Keratinocyte (primary cell): ENCODE data around the gene CALCOCO1. TPM values are rescaled to one million over a fixed set of nuclear protein-coding genes. Genes with fewer than 3 reads are reported as not detected.

ENCODE experiments used
- DNase-seq: peaks from one replicate; pipeline ENCODE4 v3.0.0-alpha.2; 2011; ENCODE audit warnings: low read depth, missing footprints, low spot score
- FAIRE-seq: peaks from 2 replicates; lab custom pipeline; 2011; peaks lifted over from hg19 to GRCh38; lab: Jason Lieb, UNC
- H2AFZ ChIP-seq: 2 replicates; pipeline ENCODE4 v1.6.0; 2012; ENCODE audit warnings: low read length, control low read depth, inconsistent platforms; ENCODE audit not compliant: control insufficient read depth
- H3K27ac ChIP-seq: 2 replicates; pipeline ENCODE4 v1.5.1; 2011; ENCODE audit warnings: low read length; ENCODE audit not compliant: control insufficient read depth, insufficient read depth
- H3K27me3 ChIP-seq: 3 replicates; pipeline ENCODE4 v1.6.0; 2011; ENCODE audit warnings: low read length; ENCODE audit not compliant: control insufficient read depth, insufficient read depth; ENCODE audit errors: extremely low read depth
- H3K36me3 ChIP-seq, 2 experiments: 2 replicates in 1 of 2; 3 replicates in 1 of 2; pipeline ENCODE4 v1.5.1; 2011; ENCODE audit warnings: low read length in 2 of 2, mild to moderate bottlenecking in 1 of 2; ENCODE audit not compliant: control insufficient read depth in 2 of 2, insufficient read depth in 2 of 2; ENCODE audit errors: extremely low read depth in 1 of 2
- H3K4me1 ChIP-seq: 3 replicates; pipeline ENCODE4 v1.5.1; 2011; ENCODE audit warnings: low read length; ENCODE audit not compliant: control insufficient read depth, insufficient read depth; ENCODE audit errors: extremely low read depth
- H3K4me2 ChIP-seq: 3 replicates; pipeline ENCODE4 v1.6.0; 2011; ENCODE audit warnings: low read depth, low read length; ENCODE audit not compliant: control insufficient read depth, insufficient read depth; ENCODE audit errors: extremely low read depth
- H3K4me3 ChIP-seq, 3 experiments: fragments of 200-600 bp in 1 of 3; sonication (generic) in 1 of 3; 2 replicates in 2 of 3; 3 replicates in 1 of 3; pipeline ENCODE4 v1.5.1; 2011 to 2016; ENCODE audit warnings: low read length in 3 of 3, mild to moderate bottlenecking in 3 of 3, control low read depth in 2 of 3, inconsistent platforms in 1 of 3, low read depth in 1 of 3, mixed read lengths in 1 of 3, mixed run types in 1 of 3, moderate library complexity in 1 of 3; ENCODE audit not compliant: control insufficient read depth in 2 of 3, insufficient read depth in 2 of 3; ENCODE audit errors: extremely low read depth in 1 of 3
- H3K79me2 ChIP-seq: 2 replicates; pipeline ENCODE4 v1.6.0; 2012; ENCODE audit warnings: low read length; ENCODE audit not compliant: control insufficient read depth, insufficient read depth
- H3K9ac ChIP-seq: 3 replicates; pipeline ENCODE4 v1.6.0; 2011; ENCODE audit warnings: low read length; ENCODE audit not compliant: control insufficient read depth, insufficient read depth; ENCODE audit errors: extremely low read depth
- H3K9me1 ChIP-seq: 3 replicates; pipeline ENCODE4 v1.6.0; 2011; ENCODE audit warnings: low read length; ENCODE audit not compliant: control insufficient read depth, insufficient read depth; ENCODE audit errors: extremely low read depth
- H3K9me3 ChIP-seq: 2 replicates; pipeline ENCODE4 v1.5.1; 2012; ENCODE audit warnings: low read depth, low read length; ENCODE audit not compliant: control insufficient read depth
- H4K20me1 ChIP-seq: 3 replicates; pipeline ENCODE4 v1.6.0; 2011; ENCODE audit warnings: low read length; ENCODE audit not compliant: control insufficient read depth, insufficient read depth; ENCODE audit errors: extremely low read depth
- CTCF ChIP-seq, 3 experiments: IDR thresholded peaks in 1 of 3; conservative IDR thresholded peaks in 1 of 3; optimal IDR thresholded peaks in 1 of 3; 2 replicates in 2 of 3; 3 replicates in 1 of 3; pipeline versions ENCODE3 to v1.5.1; 2011; ENCODE audit warnings: low read length in 3 of 3, mild to moderate bottlenecking in 3 of 3, moderate library complexity in 2 of 3, control low read depth in 1 of 3, inconsistent platforms in 1 of 3; ENCODE audit not compliant: insufficient read depth in 2 of 3; ENCODE audit errors: extremely low read depth in 1 of 3
- EZH2 ChIP-seq: IDR thresholded peaks from one replicate; pipeline ENCODE4 v1.6.1; 2012; ENCODE audit warnings: inconsistent platforms, mild to moderate bottlenecking, low read length, moderate library complexity
- dilution Hi-C: fragments of 300-500 bp; cut with MboI; formaldehyde crosslinking; loops from one replicate; pipeline ENCODE4 v1.7.0; 2020; ENCODE audit warnings: low sequenced_read_pairs; ENCODE audit not compliant: extremely low pct_ligation_motif_present
- polyA plus RNA-seq, 5 experiments: library from polyadenylated mRNA; depleted of rRNA in 3 of 5; stranded (reverse) in 3 of 5; stranded (forward) in 1 of 5; unstranded in 1 of 5; fragments of >200 nt; gene quantifications; 1 replicate in 1 of 5; 2 replicates in 3 of 5; 3 replicates in 1 of 5; pipeline versions ENCODE4 v1.2.1 to v1.2.3, GENCODE V29; 2011 to 2012; ENCODE audit warnings: missing spikeins in 2 of 5, low read depth in 1 of 5, low replicate concordance in 1 of 5

Gene CALCOCO1
- polyA plus RNA-seq, 1 donor (not counting 4 experiments of a cell fraction or from before 2014, with no cell fraction given) = 67.3 TPM

- FAIRE-seq (no peak), DNase-seq (no peak)
- H3K9me1 ChIP-seq = no peaks in the 10 kb centered on the region
- no peaks in the 10 kb centered on the region for H3K9me3 ChIP-seq
- H3K27ac ChIP-seq = no peak overlapping the region
- H2AFZ ChIP-seq = no peak overlapping the region
- H3K9ac ChIP-seq = no peak overlapping the region
- dilution Hi-C loops = loop anchor here (25.0 kb wide), 1 partner anchor 168 kb away; the partner anchor contains the start of gene HOXC13
- no peak for TF ChIP-seq EZH2
- TF ChIP-seq CTCF (optimal IDR thresholded peaks at IDR 0.05 in 1 of 3, IDR thresholded peaks at IDR 0.05 in 1 of 3, conservative IDR thresholded peaks at IDR 0.05 in 1 of 3; ENCODE audit: extremely low read depth in 1 of 3, insufficient read depth in 2 of 3, low read length in 3 of 3) = no peak
- no peak overlapping the region for H3K4me3 ChIP-seq
- no peaks in the 10 kb centered on the region for H3K79me2 ChIP-seq
- H3K4me2 ChIP-seq = no peak overlapping the region
- no peaks in the 10 kb centered on the region for H3K27me3 ChIP-seq
- peaks cover 25% of the 10 kb centered on the region for H3K4me1 ChIP-seq
- H3K36me3 ChIP-seq = no peaks in the 10 kb centered on the region
- H4K20me1 ChIP-seq = no peaks in the 10 kb centered on the region
These were observed 41.7 kb upstream of the CALCOCO1 start for GRCh38 chr12:53768976-53769375.

- dilution Hi-C loops = loop anchor here (25.0 kb wide), 1 partner anchor 170 kb away; the partner anchor contains the start of gene HOXC13
- Histone ChIP-seq H3K27me3 (no peaks in the 10 kb centered on the region), H3K4me3 (no peak overlapping the region), H3K4me1 (peaks cover 25% of the 10 kb centered on the region), H3K79me2 (no peaks in the 10 kb centered on the region), H3K9me3 (no peaks in the 10 kb centered on the region), H3K27ac (no peak overlapping the region), H4K20me1 (no peaks in the 10 kb centered on the region), H2AFZ (no peak overlapping the region), H3K36me3 (no peaks in the 10 kb centered on the region), H3K4me2 (no peak overlapping the region), H3K9ac (no peak overlapping the region), H3K9me1 (no peaks in the 10 kb centered on the region)
- no peak for DNase-seq
- FAIRE-seq = no peak
- TF ChIP-seq CTCF (optimal IDR thresholded peaks at IDR 0.05 in 1 of 3, IDR thresholded peaks at IDR 0.05 in 1 of 3, conservative IDR thresholded peaks at IDR 0.05 in 1 of 3; ENCODE audit: extremely low read depth in 1 of 3, insufficient read depth in 2 of 3, low read length in 3 of 3) (no peak), EZH2 (no peak)
These were observed 39.6 kb upstream of the CALCOCO1 start for GRCh38 chr12:53766881-53767280.
